ENCODE measurements around the gene KRTAP16-1.
A peak's percentile ranks its signal among the peaks of the same experiment; 100 is the strongest.

The KRTAP16-1 gene

DNA sequence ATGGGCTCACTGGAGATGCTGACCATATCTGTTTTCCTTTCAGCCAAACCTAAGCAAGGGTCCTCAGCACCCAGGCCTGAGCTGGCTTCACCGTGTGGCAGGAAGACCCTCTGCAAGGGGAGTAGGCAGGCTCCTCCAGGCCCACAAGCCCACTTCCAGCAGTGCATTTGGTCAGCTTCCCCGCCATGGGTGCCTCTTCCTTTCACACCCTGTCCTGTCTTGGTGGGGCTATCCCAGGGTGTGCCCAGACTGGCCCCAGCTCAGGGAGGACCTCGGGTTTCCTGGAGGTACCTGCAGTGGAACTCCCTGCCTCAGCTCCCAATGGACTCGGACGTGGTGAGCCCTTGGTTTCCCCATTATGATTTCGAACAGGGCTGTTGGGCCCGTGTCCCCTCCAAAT, 19.1 kb upstream of the KRTAP16-1 start:
- DNase-seq, result no peak

DNA sequence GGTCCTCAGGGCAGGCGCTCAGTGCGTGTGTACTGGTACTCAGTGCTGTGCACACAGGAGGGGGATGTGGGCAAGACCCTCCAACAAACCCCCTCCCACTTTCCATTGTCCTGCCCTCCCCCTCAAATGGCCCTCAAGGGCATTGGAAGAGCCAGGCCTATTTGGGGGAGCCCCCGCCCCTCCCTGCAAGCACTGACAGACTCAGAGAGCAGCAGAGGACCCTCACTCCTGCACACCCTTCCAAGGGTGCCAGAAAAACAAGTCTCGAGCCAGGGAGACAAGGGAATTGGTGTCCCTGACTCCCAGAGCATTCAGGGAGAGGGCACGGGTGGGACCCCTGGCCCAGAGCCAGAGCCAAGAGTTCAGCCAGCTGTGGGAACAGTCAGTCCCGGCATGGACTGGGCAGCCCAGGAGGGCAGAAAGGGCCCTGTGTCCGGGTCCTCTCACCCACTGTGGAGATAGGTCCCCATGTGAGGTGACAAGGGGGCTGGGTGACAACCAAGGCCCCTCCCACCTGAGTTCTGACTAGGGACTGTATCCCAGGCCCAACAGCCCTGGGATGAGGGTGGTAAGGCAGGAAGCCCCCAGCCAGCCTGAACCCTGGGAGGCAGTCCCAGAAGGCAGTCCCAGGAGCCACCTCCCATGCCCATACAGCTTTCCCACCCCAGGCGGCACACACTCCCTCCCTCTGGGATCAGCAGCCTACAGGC, 18.5 kb upstream of the KRTAP16-1 start:
- no peak for DNase-seq

DNA sequence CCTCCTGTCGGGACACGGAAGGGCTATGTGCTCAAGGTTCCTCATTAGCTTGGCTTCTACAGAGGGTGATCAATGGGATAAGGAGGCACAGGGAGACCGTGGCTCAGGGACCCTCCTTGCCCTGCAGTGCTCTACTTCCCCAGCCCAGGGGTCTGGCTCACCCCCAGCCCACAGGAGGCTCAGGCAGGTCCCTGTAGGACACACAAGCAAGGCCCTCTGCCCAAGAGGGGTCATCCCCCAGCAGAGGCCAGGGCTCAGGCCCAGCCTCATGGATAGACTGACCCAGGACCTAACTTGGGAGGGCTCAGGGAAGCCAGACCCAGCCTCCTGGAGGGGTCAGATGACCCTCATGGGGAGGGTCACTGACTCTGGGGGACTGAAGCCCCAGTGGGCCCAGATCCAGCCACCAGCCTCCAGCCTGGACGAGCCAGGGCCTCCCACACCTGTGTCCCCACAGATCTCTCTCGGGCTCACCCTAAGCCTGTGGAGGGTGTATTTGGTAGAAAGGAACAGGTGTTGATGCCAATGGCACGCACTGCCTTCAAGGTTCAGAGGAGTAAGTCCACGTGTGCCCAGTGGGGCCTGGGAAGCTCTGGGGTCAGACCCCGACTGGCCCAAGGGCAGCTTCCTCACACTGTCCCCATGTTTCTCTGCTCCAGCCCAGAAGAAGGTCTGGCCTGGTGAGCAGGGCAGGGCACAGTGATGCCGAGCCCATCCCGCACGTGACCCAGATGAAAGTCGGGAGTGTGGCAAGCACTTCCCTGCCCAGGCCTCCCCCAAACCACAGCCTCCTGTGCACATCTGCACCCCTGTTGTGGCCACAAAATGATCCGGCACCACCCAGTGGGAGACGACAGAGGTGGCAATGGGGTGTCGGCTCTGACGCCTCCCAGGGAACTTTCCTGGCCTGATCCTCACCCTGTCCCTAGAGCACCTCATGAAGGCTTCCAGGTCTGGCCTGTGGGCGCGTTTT, 17.4 kb upstream of the KRTAP16-1 start:
- DNase-seq, result no peak

DNA sequence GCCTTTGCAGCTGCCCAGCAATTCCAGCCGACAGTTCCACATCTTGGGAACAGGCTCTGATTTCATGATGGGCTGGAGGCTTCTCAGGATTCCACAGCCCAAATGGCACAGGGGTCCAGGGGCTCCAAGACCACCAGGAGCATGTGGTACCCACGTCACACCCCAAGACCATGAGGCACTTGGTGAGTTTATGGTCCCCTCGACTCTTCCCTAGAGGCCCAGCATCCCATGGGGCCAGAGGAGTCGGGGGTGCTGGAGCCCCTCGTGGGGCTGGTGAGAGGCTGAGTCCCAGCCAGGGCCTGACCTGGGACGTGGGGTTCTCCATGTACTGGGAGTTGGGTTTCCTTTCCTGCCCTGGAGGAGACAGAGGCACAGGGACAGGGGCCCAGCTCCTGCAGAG, 16.5 kb upstream of the KRTAP16-1 start:
- DNase-seq, result no peak

DNA sequence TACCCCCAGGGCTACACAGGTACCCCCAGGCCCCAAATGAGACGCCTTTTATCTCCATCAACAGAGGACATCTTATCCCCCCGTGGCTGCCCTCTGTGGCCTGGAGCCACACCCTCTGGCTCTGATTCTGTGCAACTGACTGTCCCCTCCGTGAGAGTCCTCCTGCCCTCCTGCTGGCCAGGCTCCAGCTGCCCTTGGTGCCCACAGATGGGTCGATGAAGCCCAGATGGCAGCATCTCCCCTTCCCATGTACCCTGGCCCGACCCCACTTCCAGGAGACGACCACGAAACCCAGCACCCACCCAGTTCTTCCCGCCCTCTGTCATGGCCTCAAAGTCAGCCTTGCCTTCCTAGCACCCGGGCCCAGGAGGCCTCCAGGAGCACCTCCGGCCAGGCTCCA, 16.0 kb upstream of the KRTAP16-1 start:
- DNase-seq, result no peak

DNA sequence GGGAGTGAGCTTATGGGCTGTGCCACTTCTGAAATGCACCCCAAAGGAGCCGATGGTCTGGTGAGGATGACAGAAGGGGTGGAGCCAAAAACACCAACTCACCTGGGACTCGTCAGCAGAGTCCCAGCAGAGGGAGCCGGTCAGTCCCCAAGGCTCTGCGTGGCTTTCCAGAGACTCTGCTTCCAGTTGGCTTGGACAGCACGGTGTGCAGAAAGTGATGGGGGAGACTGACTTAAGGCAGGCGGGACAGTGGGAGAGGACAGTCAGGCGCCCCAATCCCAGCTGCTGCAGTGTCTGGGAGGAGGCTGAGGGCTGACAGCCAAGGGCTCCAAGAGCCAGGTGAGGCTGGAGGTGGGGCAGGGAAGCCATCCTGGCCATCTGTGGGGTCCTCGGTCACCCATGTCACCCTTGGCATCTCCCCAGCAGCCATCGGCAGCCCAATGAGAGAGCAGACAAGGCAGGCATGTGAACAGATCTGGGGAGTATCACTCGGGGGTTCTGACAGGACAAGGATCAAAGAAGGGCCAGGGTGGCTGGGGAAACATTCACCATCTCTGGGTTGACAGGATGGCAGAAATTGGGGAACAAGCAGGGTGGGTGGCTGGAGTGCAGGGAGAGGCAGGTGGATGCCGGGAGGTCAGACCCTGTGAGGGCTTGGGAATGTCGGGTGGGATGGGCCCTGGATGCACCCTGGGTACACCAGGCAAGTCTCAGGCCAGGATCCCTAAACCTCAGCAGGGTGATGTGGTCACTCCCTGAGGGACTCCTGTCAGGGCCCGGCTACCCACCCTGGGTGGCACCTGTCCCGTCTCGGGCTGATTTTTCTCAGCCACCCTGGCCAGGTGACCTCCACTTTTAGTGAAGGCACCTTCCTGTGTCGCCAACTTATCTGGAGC, 15.3 kb upstream of the KRTAP16-1 start:
- no peak for DNase-seq

DNA sequence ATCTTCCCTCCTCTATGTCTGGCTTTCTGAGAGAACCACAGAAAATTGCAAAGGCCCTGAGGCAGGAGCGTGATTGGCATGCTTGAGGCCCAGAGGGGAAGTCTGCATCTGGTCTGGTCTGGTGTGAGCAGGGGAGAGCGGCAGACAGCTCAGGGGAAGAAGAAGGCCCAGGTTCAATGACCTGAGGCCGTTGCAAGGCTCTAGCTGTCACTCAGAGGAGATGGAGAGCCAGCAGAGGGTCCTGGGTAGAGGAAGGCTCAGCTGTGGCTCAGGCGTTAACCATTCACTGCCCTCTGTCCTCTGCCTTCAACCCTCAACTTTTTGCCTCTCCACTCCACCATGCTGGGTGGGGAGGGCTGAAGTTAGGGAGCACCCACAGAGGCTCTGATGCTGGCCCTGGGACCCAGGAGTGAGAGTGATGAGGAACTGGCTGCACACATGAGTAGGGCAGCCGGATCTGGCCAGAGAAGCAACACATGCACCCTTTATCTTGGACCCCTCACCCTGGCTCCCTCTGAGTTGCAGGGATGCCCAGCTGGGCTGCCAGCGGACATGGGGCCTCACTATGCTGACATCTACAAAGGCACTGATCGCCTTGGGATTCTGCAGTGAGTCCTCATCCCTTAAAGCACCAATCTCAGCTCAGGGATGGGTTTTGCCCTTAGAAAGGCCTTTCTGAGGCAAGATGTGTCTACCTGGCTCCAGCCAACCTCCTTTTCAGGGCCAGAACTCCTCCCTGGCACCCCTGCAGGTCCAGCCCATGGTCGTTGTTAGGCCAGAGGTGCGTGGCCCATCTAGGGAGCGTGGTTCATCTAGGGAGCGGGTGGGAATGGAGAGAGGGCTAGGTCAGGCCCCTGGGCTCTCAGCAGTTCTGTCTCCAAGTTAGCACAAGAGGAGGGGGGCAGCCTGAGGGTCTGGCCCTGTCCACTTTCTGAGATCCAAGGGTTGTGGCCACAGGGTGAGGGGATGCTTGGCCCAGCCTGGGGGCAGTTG, 14.1 kb upstream of the KRTAP16-1 start:
- no peak for DNase-seq

DNA sequence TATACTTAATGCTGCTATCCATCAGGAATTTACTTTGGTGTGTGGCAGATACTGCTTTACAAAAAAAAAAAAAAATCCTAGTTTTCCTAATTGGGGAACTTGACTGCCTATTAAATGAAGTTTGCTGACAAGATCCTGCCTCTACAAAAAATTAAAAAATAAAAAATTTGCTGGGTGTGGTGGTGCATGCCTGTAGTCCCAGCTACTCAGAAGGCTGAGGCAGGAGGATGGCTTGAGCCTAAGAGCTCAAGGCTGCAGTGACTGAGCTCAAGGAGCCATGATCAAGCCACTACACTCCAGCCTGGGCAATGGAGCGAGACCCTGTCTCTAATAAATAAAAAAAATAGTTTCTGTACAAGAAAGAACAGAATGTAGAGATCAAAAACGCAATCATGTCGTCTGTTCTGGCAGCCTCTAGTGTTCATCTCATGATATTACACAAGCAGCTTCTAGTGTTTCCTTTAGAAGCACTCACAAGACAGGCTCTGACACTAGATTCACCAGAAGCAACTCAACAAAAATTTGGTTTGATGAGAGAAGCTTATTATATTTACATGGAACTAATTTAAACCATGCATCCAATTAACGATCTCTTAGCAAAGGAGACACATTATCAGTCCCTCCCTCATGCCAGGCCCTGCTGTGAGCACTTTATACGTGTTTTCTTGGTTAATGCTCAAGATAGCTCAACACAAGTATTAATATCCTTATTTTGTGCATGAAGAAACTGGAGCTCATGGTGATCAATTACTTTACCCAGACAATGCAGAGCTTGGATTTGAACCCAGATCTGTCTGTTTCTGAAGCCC, 13.2 kb upstream of the KRTAP16-1 start:
- DNase-seq, result no peak

DNA sequence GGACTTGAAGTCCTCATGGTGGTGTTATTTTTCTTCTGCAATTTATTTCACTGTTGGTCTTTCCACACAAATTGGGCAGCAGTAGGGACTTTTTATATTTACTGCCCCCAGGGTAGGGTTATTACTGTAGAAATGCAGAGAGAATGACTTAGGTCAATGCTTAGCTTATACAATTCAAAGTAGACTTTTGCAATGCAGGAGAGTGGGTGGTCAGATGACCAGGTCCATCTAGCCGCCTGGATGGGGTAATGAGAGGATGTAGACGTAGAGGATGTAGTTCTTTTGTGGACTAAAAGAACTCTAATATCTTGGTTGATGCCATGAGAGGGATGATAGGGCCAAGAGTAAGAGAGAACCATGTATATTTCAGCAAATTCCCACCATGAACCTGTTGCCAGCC, 9.1 kb upstream of the KRTAP16-1 start:
- no peak for DNase-seq

DNA sequence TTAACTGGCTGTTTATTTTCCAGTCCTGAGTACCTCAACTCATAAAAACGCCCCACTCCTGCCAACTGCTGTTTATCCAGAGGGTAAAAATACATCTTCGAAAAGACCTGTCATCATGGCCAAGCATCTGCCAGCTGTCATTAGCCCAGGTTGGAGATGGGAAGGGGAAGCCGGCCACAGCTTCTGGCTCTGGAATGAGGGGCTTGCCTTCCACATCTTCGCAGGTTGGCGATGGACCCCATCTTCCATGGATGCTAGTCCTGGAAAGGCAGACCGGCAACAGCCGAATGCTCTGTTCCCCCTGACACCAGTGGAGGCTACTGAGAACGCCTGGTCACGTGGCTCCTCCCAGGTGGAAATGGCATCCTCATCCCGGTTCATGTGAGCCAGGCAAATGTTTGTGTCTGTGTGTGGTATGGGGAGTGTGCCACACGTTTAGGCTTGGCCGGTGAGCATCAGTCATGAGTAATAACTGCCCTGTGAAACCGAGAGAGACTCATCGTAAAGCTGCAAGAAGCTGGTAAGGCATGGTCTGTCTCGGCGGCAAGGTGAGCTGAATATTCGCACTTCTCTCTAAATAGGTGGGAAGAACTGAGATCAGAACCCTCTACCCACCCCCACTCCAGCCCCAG, 6.8 kb upstream of the KRTAP16-1 start:
- DNase-seq, result no peak

DNA sequence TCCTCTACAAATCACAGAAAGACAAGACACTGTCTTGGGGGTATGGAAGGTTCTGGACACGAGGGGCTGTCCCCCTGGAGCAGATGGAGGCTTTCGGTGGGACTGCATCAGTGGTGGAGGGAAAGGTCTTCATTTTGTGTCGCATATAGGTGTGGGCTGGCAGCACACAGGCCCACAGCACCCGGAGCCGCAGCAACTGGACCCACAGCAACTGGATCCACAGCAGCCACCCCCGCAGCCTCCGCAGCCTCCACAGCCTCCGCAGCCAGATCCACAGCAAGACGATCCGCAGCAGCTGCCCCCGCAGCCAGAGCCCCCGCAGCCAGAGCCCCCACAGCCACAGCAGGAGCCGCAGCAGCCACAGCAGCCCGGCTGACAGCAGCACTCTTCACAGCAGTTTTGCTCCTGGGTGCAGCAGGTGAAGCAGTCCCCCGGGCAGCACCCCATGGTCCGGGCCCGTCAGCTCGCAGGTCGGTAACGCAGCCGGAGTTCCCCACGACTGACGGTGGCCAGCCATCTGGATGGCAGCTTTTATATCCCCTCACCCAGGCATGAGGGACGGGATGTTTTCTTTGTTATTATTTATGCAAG, 6.2 kb upstream of the KRTAP16-1 start, which contains the start of gene KRTAP17-1:
KRTAP17-1 (minus strand) TSS at position 507 of the 591 bp plus-strand sequence; CDS start at position 447, 60 bp downstream.
- DNase-seq, result no peak

DNA sequence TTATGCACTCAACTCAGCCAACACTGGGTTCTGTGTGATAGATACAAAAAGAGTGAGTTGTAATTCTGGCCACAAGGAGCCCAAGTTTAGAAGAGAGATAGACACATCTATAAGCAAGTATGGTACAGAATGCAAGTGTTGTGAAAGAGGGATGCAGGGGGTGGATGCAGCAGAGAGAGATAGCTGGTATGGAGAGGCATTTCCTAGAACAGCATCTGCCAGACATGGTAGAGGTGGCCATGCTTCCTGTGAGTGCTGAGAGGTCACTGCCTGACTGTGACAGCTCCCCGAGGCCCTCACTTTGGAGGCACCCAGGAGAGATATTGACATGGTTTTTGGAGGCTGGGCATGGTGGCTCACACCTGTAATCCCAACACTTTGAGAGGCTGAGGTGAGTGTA, 2.0 kb upstream of the KRTAP16-1 start:
- no peak for DNase-seq

DNA sequence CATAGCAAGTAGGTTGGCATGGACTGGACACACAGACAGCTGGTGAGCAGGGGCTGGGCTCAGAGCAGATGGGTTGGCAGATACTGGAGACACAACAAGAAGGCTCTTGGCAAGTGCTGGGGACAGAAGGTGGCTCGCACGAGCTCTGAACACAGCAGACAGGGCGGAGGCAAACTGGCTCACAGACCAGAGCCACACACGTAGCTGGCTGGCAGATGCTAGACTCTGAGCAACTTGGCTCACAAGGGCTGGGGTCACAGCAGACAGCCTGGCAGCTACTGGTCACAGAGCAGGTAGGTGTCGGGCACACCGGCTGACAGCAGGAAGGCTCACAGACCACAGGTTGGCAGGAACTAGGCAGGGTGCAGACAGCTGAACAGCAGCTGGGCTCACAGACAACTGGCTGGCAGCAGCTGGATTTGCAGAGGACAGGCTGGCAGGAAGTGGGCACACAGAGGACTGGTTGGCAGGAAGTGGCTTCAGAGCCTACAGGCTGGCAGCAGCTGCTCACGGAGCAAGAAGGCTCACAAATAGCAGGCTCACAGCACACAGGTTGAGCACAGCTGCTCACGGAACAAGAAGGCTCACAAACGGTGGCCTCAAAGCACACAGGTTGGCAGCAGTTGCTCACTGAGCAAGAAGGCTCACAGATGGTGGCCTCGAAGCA, 725 bp downstream of the KRTAP16-1 start:
- peak; percentile 85 for DNase-seq

DNA sequence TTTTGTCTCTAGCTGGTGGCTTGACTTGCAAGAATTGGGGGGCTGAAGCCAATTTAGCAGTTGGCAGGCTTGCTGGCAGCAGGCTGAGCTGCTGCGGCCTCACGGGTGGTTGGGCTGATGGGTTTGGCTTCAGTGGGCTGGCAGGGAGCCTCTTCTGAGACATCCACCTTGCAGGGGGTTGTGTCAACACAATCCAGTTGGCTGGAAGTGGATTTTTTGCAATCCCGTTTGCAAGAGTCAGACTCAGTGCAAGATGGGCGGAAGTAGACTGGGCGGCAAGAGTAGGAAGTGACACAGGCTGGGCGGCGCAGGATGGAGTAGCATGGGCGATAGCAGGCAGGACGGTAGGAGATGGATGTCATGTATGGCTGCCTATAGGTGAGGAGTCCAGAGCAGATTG, 1.5 kb downstream of the KRTAP16-1 start:
- peak; percentile 75 for DNase-seq

DNA sequence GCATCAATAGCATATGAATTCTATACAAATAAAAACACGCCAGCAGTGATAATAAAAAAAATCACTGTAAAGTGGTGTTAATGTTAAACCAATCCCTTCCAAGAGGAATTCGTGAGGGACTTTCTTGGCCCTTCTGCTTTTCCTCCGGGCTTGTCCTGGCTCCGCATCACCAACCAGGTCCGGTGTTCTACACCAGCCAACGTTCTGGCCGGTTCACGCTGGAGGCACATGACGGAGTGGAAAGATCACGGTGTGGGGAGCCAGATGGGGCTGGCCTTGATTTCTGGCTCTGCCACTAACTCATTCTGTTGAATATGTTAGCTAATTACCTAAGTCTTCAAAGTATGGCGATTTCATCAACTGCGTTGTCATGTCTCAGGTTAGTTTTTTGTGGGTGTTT, 5.0 kb downstream of the KRTAP16-1 start:
- no peak for DNase-seq

DNA sequence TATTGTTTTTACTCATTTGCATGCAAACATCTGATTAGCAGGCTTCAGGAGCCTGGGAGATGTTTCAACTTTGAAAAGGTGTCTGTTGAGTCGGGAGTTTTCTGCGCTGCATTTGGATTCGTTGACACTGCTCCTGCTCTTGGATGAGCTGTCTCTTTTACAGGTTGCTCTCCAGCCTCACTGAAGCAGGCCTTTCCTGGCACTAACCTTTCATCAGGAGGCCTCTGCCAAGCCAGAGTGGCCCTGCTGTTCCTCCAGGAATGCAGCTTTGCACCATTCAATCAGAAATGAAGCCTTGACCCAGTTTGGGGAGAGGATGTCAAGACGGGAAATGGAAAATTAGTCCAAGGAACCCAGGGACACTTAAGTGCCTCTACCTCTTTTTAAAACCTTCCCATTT, 6.1 kb downstream of the KRTAP16-1 start:
- DNase-seq, result no peak

DNA sequence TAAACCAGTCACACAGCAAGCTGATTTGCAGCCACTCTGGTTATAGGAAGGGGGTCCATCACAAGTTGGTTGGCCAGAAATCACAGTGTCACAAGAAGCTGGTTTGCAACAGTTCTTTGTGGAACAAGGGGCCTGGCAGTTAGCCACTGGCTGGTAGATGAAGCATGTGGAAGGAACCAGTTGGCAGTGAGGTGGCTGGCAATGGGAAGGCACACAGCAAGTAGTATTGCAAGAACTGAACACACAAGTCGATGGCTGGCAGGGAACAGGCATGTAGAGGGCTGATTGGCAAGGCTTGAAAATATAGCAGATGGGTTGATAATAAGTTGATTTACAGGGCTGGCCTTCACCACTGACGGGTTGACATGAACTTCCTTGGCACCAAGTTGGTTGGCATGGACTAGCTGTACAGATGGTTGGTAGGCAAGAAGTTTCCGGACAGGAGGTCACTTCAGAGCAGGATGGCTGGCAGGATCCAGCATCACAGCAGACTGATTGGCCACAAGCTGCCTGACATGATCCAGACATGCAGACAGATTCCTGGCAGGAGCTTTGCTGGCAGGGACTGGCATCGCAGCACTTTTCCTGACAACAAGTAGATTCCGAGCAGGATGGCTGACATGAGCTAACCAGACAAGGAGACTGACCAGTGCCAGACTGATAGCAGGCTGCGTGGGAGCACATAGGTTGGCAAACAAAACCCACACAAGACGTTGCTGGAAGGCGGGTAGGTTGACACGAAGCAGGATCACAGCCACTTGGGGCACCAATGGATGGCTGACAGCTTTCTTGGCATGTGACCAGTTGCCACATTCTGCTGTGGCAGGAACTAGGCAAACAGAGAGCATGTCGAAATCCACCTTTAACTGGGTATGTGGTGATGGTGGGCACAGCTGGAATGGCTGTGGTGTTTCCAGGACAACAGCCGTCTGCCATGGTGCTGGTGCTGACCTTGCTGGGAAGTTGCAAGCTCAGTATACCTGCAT, 6.9 kb downstream of the KRTAP16-1 start, which contains the start of gene KRTAP29-1:
KRTAP29-1 (minus strand) TSS at position 936 of the 986 bp plus-strand sequence; CDS start at position 936, 0 bp downstream.
- peak; percentile 92 for DNase-seq
